Measurements from ENCODE around the gene NPHP4. TPM values are rescaled to one million over a fixed set of nuclear protein-coding genes. Genes with fewer than 3 reads are reported as not detected.

Gene NPHP4
- total and polyA plus RNA-seq, 5 donors, result 2.8 to 6.0 (median 5.1) TPM

GRCh38 chr1:6010554-6010953, 18.3 kb upstream of the NPHP4 start:
- Histone ChIP-seq H3K27me3 (ENCODE audit: control insufficient read depth, insufficient read depth) (no peaks in the 10 kb centered on the region), H3K9me3 (ENCODE audit: control insufficient read depth, low read length) (no peaks in the 10 kb centered on the region), H3K27ac (ENCODE audit: low read length) (no peak overlapping the region), H3K4me1 (ENCODE audit: control insufficient read depth, insufficient read depth, low read length) (peaks cover 2% of the 10 kb centered on the region), H3K4me3 (ENCODE audit: low read length) (no peak overlapping the region)
- no peak for ATAC-seq
- intact Hi-C loops (cut with DNase I), result no loop called here
- 85% methylated on average over 10 of the region's 10 CpGs for WGBS
- peak in 1 of 3 donors; percentile 20 for DNase-seq

- Histone ChIP-seq H3K27me3 (ENCODE audit: control insufficient read depth, insufficient read depth) (no peaks in the 10 kb centered on the region), H3K27ac (ENCODE audit: low read length) (no peak overlapping the region), H3K4me3 (ENCODE audit: low read length) (no peak overlapping the region), H3K4me1 (ENCODE audit: control insufficient read depth, insufficient read depth, low read length) (no peaks in the 10 kb centered on the region), H3K9me3 (ENCODE audit: control insufficient read depth, low read length) (no peaks in the 10 kb centered on the region)
- WGBS, result 87% methylated on average over 23 of the region's 23 CpGs
- intact Hi-C loops (cut with DNase I), result no loop called here
- ATAC-seq (no peak), DNase-seq (peak in 2 of 3 donors; percentile 16 to 30)
These were observed 17.2 kb upstream of the NPHP4 start for GRCh38 chr1:6009120-6010040.

- intact Hi-C loops (cut with DNase I), result no loop called here
- Histone ChIP-seq H3K9me3 (ENCODE audit: control insufficient read depth, low read length) (no peaks in the 10 kb centered on the region), H3K27me3 (ENCODE audit: control insufficient read depth, insufficient read depth) (no peaks in the 10 kb centered on the region), H3K27ac (ENCODE audit: low read length) (no peak overlapping the region), H3K4me1 (ENCODE audit: control insufficient read depth, insufficient read depth, low read length) (no peaks in the 10 kb centered on the region), H3K4me3 (ENCODE audit: low read length) (no peak overlapping the region)
- peak in 1 of 3 donors; percentile 33 for DNase-seq
- 76% methylated on average over 6 of the region's 6 CpGs for WGBS
- ATAC-seq, result no peak
These were observed 16.5 kb upstream of the NPHP4 start for GRCh38 chr1:6008696-6009095.

GRCh38 chr1:6008084-6008415, 15.8 kb upstream of the NPHP4 start:
- 94% methylated on average over 11 of the region's 11 CpGs for whole genome bisulfite sequencing
- no peaks in the 10 kb centered on the region for H3K9me3 ChIP-seq (ENCODE audit: control insufficient read depth, low read length)
- H3K4me3 ChIP-seq (ENCODE audit: low read length), result no peak overlapping the region
- intact Hi-C loops (cut with DNase I), result no loop called here
- H3K27ac ChIP-seq (ENCODE audit: low read length), result no peak overlapping the region
- no peaks in the 10 kb centered on the region for H3K4me1 ChIP-seq (ENCODE audit: control insufficient read depth, insufficient read depth, low read length)
- no peaks in the 10 kb centered on the region for H3K27me3 ChIP-seq (ENCODE audit: control insufficient read depth, insufficient read depth)
- DNase-seq (peak in 2 of 3 donors; percentile 39 to 44), ATAC-seq (no peak)

- H3K4me1 ChIP-seq (ENCODE audit: control insufficient read depth, insufficient read depth, low read length), result no peaks in the 10 kb centered on the region
- DNase-seq, result peak in 2 of 3 donors; percentile 25 to 42
- no peaks in the 10 kb centered on the region for H3K9me3 ChIP-seq (ENCODE audit: control insufficient read depth, low read length)
- peak in 1 of 2 donors; percentile 6 for ATAC-seq
- H3K4me3 ChIP-seq (ENCODE audit: low read length), result no peak overlapping the region
- no peaks in the 10 kb centered on the region for H3K27me3 ChIP-seq (ENCODE audit: control insufficient read depth, insufficient read depth)
- WGBS, result 48% methylated on average over 25 of the region's 25 CpGs
- intact Hi-C loops (cut with DNase I), result no loop called here
- peak overlapping the region; percentile 40 for H3K27ac ChIP-seq (ENCODE audit: low read length)
These were observed 15.3 kb upstream of the NPHP4 start for GRCh38 chr1:6007318-6008083.

- no peak overlapping the region for H3K4me3 ChIP-seq (ENCODE audit: low read length)
- DNase-seq (peak in 2 of 3 donors; percentile 77 to 78), ATAC-seq (peak; percentile 44 to 46)
- no peaks in the 10 kb centered on the region for H3K27me3 ChIP-seq (ENCODE audit: control insufficient read depth, insufficient read depth)
- no peaks in the 10 kb centered on the region for H3K9me3 ChIP-seq (ENCODE audit: control insufficient read depth, low read length)
- 31% methylated on average over 12 of the region's 12 CpGs for WGBS
- intact Hi-C loops (cut with DNase I), result no loop called here
- H3K4me1 ChIP-seq (ENCODE audit: control insufficient read depth, insufficient read depth, low read length), result no peaks in the 10 kb centered on the region
- H3K27ac ChIP-seq (ENCODE audit: low read length), result peak overlapping the region; percentile 40
These were observed 14.7 kb upstream of the NPHP4 start for GRCh38 chr1:6006882-6007281.

GRCh38 chr1:6005276-6005917, 13.2 kb upstream of the NPHP4 start:
- ATAC-seq (no peak), DNase-seq (peak in 2 of 3 donors; percentile 31 to 53)
- H3K4me3 ChIP-seq (ENCODE audit: low read length), result no peak overlapping the region
- no peak overlapping the region for H3K27ac ChIP-seq (ENCODE audit: low read length)
- H3K4me1 ChIP-seq (ENCODE audit: control insufficient read depth, insufficient read depth, low read length), result no peaks in the 10 kb centered on the region
- 80% methylated on average over 10 of the region's 10 CpGs for WGBS
- intact Hi-C loops (cut with DNase I), result no loop called here
- no peaks in the 10 kb centered on the region for H3K9me3 ChIP-seq (ENCODE audit: control insufficient read depth, low read length)
- H3K27me3 ChIP-seq (ENCODE audit: control insufficient read depth, insufficient read depth), result no peaks in the 10 kb centered on the region

GRCh38 chr1:6004412-6005123, 12.3 kb upstream of the NPHP4 start:
- H3K9me3 ChIP-seq (ENCODE audit: control insufficient read depth, low read length), result no peaks in the 10 kb centered on the region
- no peaks in the 10 kb centered on the region for H3K27me3 ChIP-seq (ENCODE audit: control insufficient read depth, insufficient read depth)
- peak in 1 of 3 donors; percentile 48 for DNase-seq
- ATAC-seq, result no peak
- no peaks in the 10 kb centered on the region for H3K4me1 ChIP-seq (ENCODE audit: control insufficient read depth, insufficient read depth, low read length)
- WGBS, result 95% methylated on average over 11 of the region's 11 CpGs
- no peak overlapping the region for H3K27ac ChIP-seq (ENCODE audit: low read length)
- intact Hi-C loops (cut with DNase I), result no loop called here
- H3K4me3 ChIP-seq (ENCODE audit: low read length), result no peak overlapping the region

GRCh38 chr1:6003568-6004411, 11.6 kb upstream of the NPHP4 start:
- H3K4me1 ChIP-seq (ENCODE audit: control insufficient read depth, insufficient read depth, low read length), result no peaks in the 10 kb centered on the region
- no peaks in the 10 kb centered on the region for H3K9me3 ChIP-seq (ENCODE audit: control insufficient read depth, low read length)
- ATAC-seq (no peak), DNase-seq (peak in 1 of 3 donors; percentile 27)
- H3K27ac ChIP-seq (ENCODE audit: low read length), result no peak overlapping the region
- no peak overlapping the region for H3K4me3 ChIP-seq (ENCODE audit: low read length)
- WGBS, result 77% methylated on average over 24 of the region's 24 CpGs
- intact Hi-C loops (cut with DNase I), result no loop called here
- H3K27me3 ChIP-seq (ENCODE audit: control insufficient read depth, insufficient read depth), result no peaks in the 10 kb centered on the region
